AG04450 (cell line): ENCODE data around the gene LDB3. TPM values are rescaled to one million over a fixed set of nuclear protein-coding genes. Genes with fewer than 3 reads are reported as not detected.

Experiments used
- CTCF ChIA-PET: fragments of 300-600, 350-600 bp; formaldehyde crosslinking; extraction: SDS; loops from one replicate; lab custom pipeline; 2022; ENCODE audit warnings: antibody characterized with exemption, inconsistent platforms; lab: Charles Lee
- POLR2A ChIA-PET: fragments of 350-600 bp; formaldehyde crosslinking; extraction: SDS; loops from one replicate; lab custom pipeline; 2021; ENCODE audit warnings: antibody characterized with exemption, inconsistent platforms; lab: Yijun Ruan, JAX
- DNase-seq: peaks from one replicate; pipeline ENCODE4 v3.0.0-alpha.2; 2011; ENCODE audit warnings: low read depth, low spot score
- H3K27ac ChIP-seq: one replicate; pipeline ENCODE4 v1.5.1; 2012; ENCODE audit warnings: low read depth, low read length, control low read depth
- H3K27me3 ChIP-seq: one replicate; pipeline ENCODE4 v1.6.0; 2012; ENCODE audit warnings: low read length; ENCODE audit not compliant: control insufficient read depth, insufficient read depth
- H3K4me3 ChIP-seq: 2 replicates; pipeline ENCODE4 v1.5.1; 2011; ENCODE audit warnings: mild to moderate bottlenecking, low read depth, low read length, control low read depth
- H3K9me3 ChIP-seq: 2 replicates; pipeline ENCODE4 v1.5.1; 2012; ENCODE audit warnings: low read length; ENCODE audit not compliant: control insufficient read depth, insufficient read depth
- CTCF ChIP-seq: IDR thresholded peaks from 2 replicates; pipeline ENCODE4 v1.5.1; 2011; ENCODE audit warnings: low read depth, low read length, control low read depth, inconsistent platforms
- polyA plus RNA-seq: library from polyadenylated mRNA; depleted of rRNA; stranded (reverse); fragments of >200 nt; gene quantifications from 2 replicates; pipeline ENCODE4 v1.2.3, GENCODE V29; 2011; rRNA removed

LDB3 gene
- polyA plus RNA-seq, 1 experiment: 0.46 TPM

GRCh38 chr10:86785037-86785436 lies 116.7 kb downstream of the LDB3 start:
- no peak overlapping the region for H3K4me3 ChIP-seq
- ChIA-PET POLR2A (no interaction called here), CTCF (no interaction called here)
- H3K27me3 ChIP-seq: no peaks in the 10 kb centered on the region
- no peak for TF ChIP-seq CTCF
- no peak overlapping the region for H3K27ac ChIP-seq
- no peak for DNase-seq
- H3K9me3 ChIP-seq: no peaks in the 10 kb centered on the region

Other genes with a start within 250 kb of the LDB3 start
- gene WAPL, start 146.7 kb upstream of the LDB3 start, polyA plus RNA-seq: 20.0 and 24.5 TPM in 2 replicates
- gene OPN4, start 14.0 kb upstream of the LDB3 start, polyA plus RNA-seq: not detected in 2 replicates
- gene BMPR1A, start 88.1 kb downstream of the LDB3 start, polyA plus RNA-seq: 32.7 and 41.9 TPM in 2 replicates